ENCODE results near the gene GABBR2. TPM values are rescaled to one million over a fixed set of nuclear protein-coding genes. Genes with fewer than 3 reads are reported as not detected.

The GABBR2 gene
- total RNA-seq, 1 experiment from 2014 or later, result not detected

DNA sequence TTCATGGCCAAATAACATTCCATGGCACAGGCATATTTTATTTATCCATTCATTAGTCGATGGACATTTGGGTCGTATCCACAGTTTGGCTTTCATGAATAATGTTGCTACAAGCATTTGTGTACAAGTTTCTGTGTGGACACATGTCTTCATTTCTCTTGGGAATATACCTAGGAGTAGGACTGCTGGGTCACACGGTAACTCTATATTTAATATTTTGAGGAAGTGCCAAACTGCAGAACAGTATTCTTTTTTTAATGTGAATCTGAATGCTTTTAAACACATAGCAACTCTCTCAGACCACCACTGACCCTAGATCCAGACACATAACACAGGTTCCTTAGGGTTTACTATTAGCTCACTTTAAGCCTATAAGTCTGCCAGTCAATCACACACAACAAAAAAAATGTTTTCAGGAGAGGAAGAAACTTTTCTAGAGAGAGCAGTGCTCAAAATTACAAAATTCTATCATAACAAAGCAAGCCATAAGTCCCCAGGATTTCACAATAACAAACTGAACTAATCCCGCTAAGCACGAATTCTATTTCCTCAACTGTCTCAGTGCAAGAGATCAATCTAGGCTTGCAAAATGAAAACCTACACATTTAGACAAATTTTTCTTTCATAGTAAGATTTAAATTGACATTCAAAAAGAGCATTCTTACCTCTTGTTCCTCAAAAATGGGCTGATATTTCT, 41.8 kb upstream of the GABBR2 start:
- intact Hi-C loops (cut with micrococcal nuclease; ENCODE audit: unreplicated experiment), result no loop called here

DNA sequence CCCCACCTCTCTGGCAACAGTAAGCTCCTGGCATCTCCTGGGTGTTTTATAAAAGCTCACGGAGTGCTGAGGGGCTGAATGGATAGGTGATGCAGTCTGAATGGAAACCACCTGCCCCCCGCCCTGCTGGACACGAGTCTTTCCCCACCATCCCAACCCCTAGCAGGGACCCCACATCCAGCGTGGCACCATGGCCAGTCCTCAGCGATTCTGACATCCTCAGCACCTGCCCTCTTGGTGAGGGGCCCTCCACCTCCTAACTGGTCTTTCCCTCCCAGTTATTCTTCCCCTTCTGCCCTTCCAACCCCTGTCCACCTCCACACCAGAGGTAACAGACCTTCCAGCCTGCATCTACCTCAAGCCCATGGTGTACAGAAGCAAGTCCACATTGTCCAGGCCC, 38.7 kb upstream of the GABBR2 start:
- no peaks in the 10 kb centered on the region for H3K27me3 ChIP-seq (replicated peaks; ENCODE audit: insufficient read depth, low read depth, low read length, poor library complexity)
- no peak overlapping the region for H3K27ac ChIP-seq (ENCODE audit: low read depth, low read length, poor library complexity, severe bottlenecking)
- POLR2A ChIA-PET (ENCODE audit: low non-redundant PET), result no interaction called here
- H3K4me1 ChIP-seq (ENCODE audit: insufficient read depth, low read length, poor library complexity, severe bottlenecking), result no peaks in the 10 kb centered on the region
- DNase-seq (ENCODE audit: low spot score), result no peak
- intact Hi-C loops (cut with micrococcal nuclease; ENCODE audit: unreplicated experiment), result no loop called here
- H3K9me3 ChIP-seq (ENCODE audit: low read depth, low read length, poor library complexity, severe bottlenecking), result no peaks in the 10 kb centered on the region
- TF ChIP-seq EZH2 (IDR thresholded peaks at IDR 0.05; ENCODE audit: borderline replicate concordance, low read depth, low read length, poor library complexity, severe bottlenecking), result no peak
- TF ChIP-seq, protein P1, sequence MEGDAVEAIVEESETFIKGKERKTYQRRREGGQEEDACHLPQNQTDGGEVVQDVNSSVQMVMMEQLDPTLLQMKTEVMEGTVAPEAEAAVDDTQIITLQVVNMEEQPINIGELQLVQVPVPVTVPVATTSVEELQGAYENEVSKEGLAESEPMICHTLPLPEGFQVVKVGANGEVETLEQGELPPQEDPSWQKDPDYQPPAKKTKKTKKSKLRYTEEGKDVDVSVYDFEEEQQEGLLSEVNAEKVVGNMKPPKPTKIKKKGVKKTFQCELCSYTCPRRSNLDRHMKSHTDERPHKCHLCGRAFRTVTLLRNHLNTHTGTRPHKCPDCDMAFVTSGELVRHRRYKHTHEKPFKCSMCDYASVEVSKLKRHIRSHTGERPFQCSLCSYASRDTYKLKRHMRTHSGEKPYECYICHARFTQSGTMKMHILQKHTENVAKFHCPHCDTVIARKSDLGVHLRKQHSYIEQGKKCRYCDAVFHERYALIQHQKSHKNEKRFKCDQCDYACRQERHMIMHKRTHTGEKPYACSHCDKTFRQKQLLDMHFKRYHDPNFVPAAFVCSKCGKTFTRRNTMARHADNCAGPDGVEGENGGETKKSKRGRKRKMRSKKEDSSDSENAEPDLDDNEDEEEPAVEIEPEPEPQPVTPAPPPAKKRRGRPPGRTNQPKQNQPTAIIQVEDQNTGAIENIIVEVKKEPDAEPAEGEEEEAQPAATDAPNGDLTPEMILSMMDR (conservative IDR thresholded peaks at IDR 0.05; ENCODE audit: low read depth, low read length), result no peak
- no peaks in the 10 kb centered on the region for H3K36me3 ChIP-seq (ENCODE audit: insufficient read depth, low read length, poor library complexity, severe bottlenecking)
- CTCF ChIA-PET, result no interaction called here
- BruUV-seq (replicated peaks), result no TSS peak
- no peak overlapping the region for H3K4me3 ChIP-seq (ENCODE audit: low read depth, low read length, poor library complexity, severe bottlenecking)

More for the DNA sequence above, 41.8 kb upstream of the GABBR2 start:
- no TSS peak for BruUV-seq (replicated peaks)
- H3K27ac ChIP-seq (ENCODE audit: low read depth, low read length, poor library complexity, severe bottlenecking), result no peak overlapping the region
- DNase-seq (ENCODE audit: low spot score), result no peak
- H3K9me3 ChIP-seq (ENCODE audit: low read depth, low read length, poor library complexity, severe bottlenecking), result no peaks in the 10 kb centered on the region
- TF ChIP-seq EZH2 (IDR thresholded peaks at IDR 0.05; ENCODE audit: borderline replicate concordance, low read depth, low read length, poor library complexity, severe bottlenecking), result no peak
- TF ChIP-seq, protein P1 (conservative IDR thresholded peaks at IDR 0.05; ENCODE audit: low read depth, low read length), result no peak
- H3K4me1 ChIP-seq (ENCODE audit: insufficient read depth, low read length, poor library complexity, severe bottlenecking), result no peaks in the 10 kb centered on the region
- ChIA-PET CTCF (no interaction called here), POLR2A (ENCODE audit: low non-redundant PET) (no interaction called here)
- no peak overlapping the region for H3K4me3 ChIP-seq (ENCODE audit: low read depth, low read length, poor library complexity, severe bottlenecking)
- H3K27me3 ChIP-seq (replicated peaks; ENCODE audit: insufficient read depth, low read depth, low read length, poor library complexity), result no peaks in the 10 kb centered on the region
- no peaks in the 10 kb centered on the region for H3K36me3 ChIP-seq (ENCODE audit: insufficient read depth, low read length, poor library complexity, severe bottlenecking)

DNA sequence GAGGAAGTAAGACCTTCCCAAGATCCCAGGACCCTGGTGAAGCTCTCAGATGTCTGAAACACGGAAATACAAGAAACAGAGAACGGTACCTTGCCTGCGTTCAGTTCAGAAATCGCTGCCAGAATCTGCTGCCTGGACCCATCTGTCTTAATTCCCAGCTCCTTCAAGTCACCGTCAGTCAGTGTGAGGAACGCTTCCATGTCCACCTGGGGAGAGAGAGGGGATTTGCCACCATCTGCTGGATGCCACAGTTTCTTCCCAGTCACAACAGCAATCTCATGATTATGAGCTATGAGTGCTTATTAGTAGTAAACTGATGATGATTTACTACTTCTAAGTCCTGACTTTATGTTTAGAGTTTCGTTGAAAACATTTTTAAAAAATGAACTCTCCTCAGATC, 36.7 kb upstream of the GABBR2 start:
- DNase-seq (ENCODE audit: low spot score), result no peak
- no TSS peak for BruUV-seq (replicated peaks)
- Histone ChIP-seq H3K4me3 (ENCODE audit: low read depth, low read length, poor library complexity, severe bottlenecking) (no peak overlapping the region), H3K4me1 (ENCODE audit: insufficient read depth, low read length, poor library complexity, severe bottlenecking) (no peaks in the 10 kb centered on the region), H3K27me3 (replicated peaks; ENCODE audit: insufficient read depth, low read depth, low read length, poor library complexity) (no peaks in the 10 kb centered on the region), H3K36me3 (ENCODE audit: insufficient read depth, low read length, poor library complexity, severe bottlenecking) (no peaks in the 10 kb centered on the region), H3K9me3 (ENCODE audit: low read depth, low read length, poor library complexity, severe bottlenecking) (no peaks in the 10 kb centered on the region), H3K27ac (ENCODE audit: low read depth, low read length, poor library complexity, severe bottlenecking) (no peak overlapping the region)
- intact Hi-C loops (cut with micrococcal nuclease; ENCODE audit: unreplicated experiment), result no loop called here
- ChIA-PET CTCF (interaction anchor here (0.8 kb wide), 1 partner anchor 430 kb away, joined by 4 read pairs; no protein-coding TSS in a partner anchor), POLR2A (ENCODE audit: low non-redundant PET) (no interaction called here)
- TF ChIP-seq EZH2 (IDR thresholded peaks at IDR 0.05; ENCODE audit: borderline replicate concordance, low read depth, low read length, poor library complexity, severe bottlenecking), result no peak
- TF ChIP-seq, protein P1 (conservative IDR thresholded peaks at IDR 0.05; ENCODE audit: low read depth, low read length), result no peak

All from A673 (cell line).